Caki2 (cell line): ENCODE measurements around the gene RPL19. TPM values are rescaled to one million over a fixed set of nuclear protein-coding genes. Genes with fewer than 3 reads are reported as not detected.
"Not testable (repeated sequence)": the region's sequence is repeated elsewhere in the genome, so short reads cannot be mapped to it uniquely, and the experiment has no call there.

Experiments used
- DNase-seq: peaks from one replicate; pipeline ENCODE4 v3.0.0-alpha.2; 2015; ENCODE audit warnings: low read depth
- in situ Hi-C: cut with HindIII; loops from 2 replicates; pipeline ENCODE4 v1.10.0; 2016; ENCODE audit warnings: low sequenced_read_pairs, low pct_unique_long_range_greater_than_20kb, mixed read lengths
- total RNA-seq: library from RNA; depleted of rRNA; stranded (reverse); fragments of >200 nt; shearing (Covaris generic); gene quantifications from 2 replicates; pipeline ENCODE4 v1.2.3, GENCODE V29; 2014; ENCODE audit warnings: low replicate concordance

The RPL19 gene
- total RNA-seq, 1 experiment from 2014 or later, result 2,576 TPM

- peak; percentile 33 for DNase-seq
These were observed 35.7 kb downstream of the RPL19 start for GRCh38 chr17:39235555-39236449.

GRCh38 chr17:39236450-39236927 is 36.4 kb downstream of the RPL19 start:
- in situ Hi-C loops, result no loop called here
- no peak for DNase-seq

More at GRCh38 chr17:39235555-39236449, 35.7 kb downstream of the RPL19 start:
- in situ Hi-C loops, result no loop called here

GRCh38 chr17:39236981-39237441 is 36.9 kb downstream of the RPL19 start:
- no peak for DNase-seq
- in situ Hi-C loops, result no loop called here

GRCh38 chr17:39237586-39237985 is 37.5 kb downstream of the RPL19 start:
- in situ Hi-C loops, result no loop called here
- no peak for DNase-seq

- DNase-seq, result peak; percentile 72
- in situ Hi-C loops, result no loop called here
These were observed 38.4 kb downstream of the RPL19 start for GRCh38 chr17:39238311-39238972.

GRCh38 chr17:39239640-39240314 is 39.7 kb downstream of the RPL19 start:
- in situ Hi-C loops, result no loop called here
- DNase-seq, result no peak

GRCh38 chr17:39240631-39241030 is 40.5 kb downstream of the RPL19 start:
- no peak for DNase-seq
- in situ Hi-C loops, result no loop called here

GRCh38 chr17:39243155-39243554 is 43.1 kb downstream of the RPL19 start:
- in situ Hi-C loops, result no loop called here
- no peak for DNase-seq

- in situ Hi-C loops, result no loop called here
- DNase-seq, result no peak
These were observed 44.0 kb downstream of the RPL19 start for GRCh38 chr17:39244016-39244599.

GRCh38 chr17:39244600-39245570 is 44.8 kb downstream of the RPL19 start:
- peak; percentile 75 for DNase-seq
- in situ Hi-C loops, result no loop called here

- DNase-seq, result no peak
- in situ Hi-C loops, result no loop called here
These were observed 46.2 kb downstream of the RPL19 start for GRCh38 chr17:39246274-39246673.

- not testable (repeated sequence) for DNase-seq
These were observed 50.0 kb downstream of the RPL19 start for GRCh38 chr17:39250076-39250475.

GRCh38 chr17:39251997-39252396 is 51.9 kb downstream of the RPL19 start:
- in situ Hi-C loops, result no loop called here
- DNase-seq, result no peak

More at GRCh38 chr17:39250076-39250475, 50.0 kb downstream of the RPL19 start:
- in situ Hi-C loops, result not testable (repeated sequence)

GRCh38 chr17:39252788-39253460 is 52.8 kb downstream of the RPL19 start:
- in situ Hi-C loops, result no loop called here
- no peak for DNase-seq
